Coronary artery (tissue), 2 donors: ENCODE data around the gene STXBP1.

ENCODE experiments used
- DNase-seq: peaks from one replicate; pipeline ENCODE4 v3.0.0-alpha.2; 2017; ENCODE audit warnings: low spot score
- H3K27ac ChIP-seq, 2 donors: fragments of 200-600 bp; sonication (generic); one replicate each; pipeline ENCODE4 v1.5.1; 2016 to 2019
- H3K4me3 ChIP-seq: fragments of 200-600 bp; sonication (generic); 2 replicates; pipeline ENCODE4 v1.5.1; 2016; ENCODE audit warnings: mild to moderate bottlenecking, moderate library complexity
- TF ChIP-seq, protein P1 (sequence below): fragments of 200-600 bp; sonication (generic); IDR thresholded peaks from one replicate; pipeline ENCODE4 v1.5.1; 2019; ENCODE audit warnings: antibody characterized with exemption

STXBP1 gene

DNA sequence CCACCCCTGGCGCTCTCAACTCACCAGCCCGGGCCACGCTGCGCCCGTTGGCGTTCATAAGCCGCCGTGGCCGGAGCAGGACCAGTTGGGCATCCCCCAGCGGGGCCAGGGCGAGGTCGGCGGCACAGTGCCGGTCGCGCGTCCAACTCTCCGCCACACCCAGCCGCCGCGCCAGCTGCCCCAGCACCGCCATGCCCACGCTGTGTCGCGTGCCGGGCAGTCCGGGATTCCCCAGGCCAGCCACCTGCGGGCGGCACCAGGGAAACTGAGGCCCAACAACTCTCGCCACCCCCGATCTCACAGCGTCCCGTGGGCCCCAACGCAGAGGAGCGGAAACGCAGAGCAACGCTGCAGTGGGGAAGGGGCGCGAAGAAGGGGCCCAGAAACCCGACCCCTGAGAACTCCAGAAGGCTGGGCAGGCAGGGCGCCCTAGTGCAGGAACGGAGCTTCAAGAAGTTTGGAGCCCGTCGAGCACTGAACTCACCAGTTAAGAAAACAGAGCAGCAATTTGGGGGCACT, 102.9 kb downstream of the STXBP1 start:
- TF ChIP-seq, protein P1, sequence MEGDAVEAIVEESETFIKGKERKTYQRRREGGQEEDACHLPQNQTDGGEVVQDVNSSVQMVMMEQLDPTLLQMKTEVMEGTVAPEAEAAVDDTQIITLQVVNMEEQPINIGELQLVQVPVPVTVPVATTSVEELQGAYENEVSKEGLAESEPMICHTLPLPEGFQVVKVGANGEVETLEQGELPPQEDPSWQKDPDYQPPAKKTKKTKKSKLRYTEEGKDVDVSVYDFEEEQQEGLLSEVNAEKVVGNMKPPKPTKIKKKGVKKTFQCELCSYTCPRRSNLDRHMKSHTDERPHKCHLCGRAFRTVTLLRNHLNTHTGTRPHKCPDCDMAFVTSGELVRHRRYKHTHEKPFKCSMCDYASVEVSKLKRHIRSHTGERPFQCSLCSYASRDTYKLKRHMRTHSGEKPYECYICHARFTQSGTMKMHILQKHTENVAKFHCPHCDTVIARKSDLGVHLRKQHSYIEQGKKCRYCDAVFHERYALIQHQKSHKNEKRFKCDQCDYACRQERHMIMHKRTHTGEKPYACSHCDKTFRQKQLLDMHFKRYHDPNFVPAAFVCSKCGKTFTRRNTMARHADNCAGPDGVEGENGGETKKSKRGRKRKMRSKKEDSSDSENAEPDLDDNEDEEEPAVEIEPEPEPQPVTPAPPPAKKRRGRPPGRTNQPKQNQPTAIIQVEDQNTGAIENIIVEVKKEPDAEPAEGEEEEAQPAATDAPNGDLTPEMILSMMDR = no peak
- peak overlapping the region; percentile 96 for H3K4me3 ChIP-seq
- peak overlapping the region; percentile 73 to 75 for H3K27ac ChIP-seq
- no peak for DNase-seq

GRCh38 chr9:127715470-127716337, 103.6 kb downstream of the STXBP1 start, which contains the start of the genes PTRH1 and TTC16:
Gene PTRH1, minus strand, starts transcription at chr9:127715663. Its CDS starts 24 bp downstream, at chr9:127715639.
Gene TTC16, plus strand, starts transcription at chr9:127716079. Its CDS starts 67 bp downstream, at chr9:127716146.
- peak within 1 kb of the TSS; percentile 73 to 75 for H3K27ac ChIP-seq
- peak; percentile 98 for DNase-seq
- peak within 1 kb of the TSS; percentile 96 for H3K4me3 ChIP-seq
- TF ChIP-seq, protein P1 = no peak

- TF ChIP-seq, protein P1 = no peak
- Histone ChIP-seq H3K4me3 (peak overlapping the region; percentile 96), H3K27ac (peak overlapping the region; percentile 73 to 75)
These were observed 104.3 kb downstream of the STXBP1 start for GRCh38 chr9:127716412-127716811.

GRCh38 chr9:127717766-127718165, 105.7 kb downstream of the STXBP1 start:
- Histone ChIP-seq H3K4me3 (no peak overlapping the region), H3K27ac (no peak overlapping the region)
- TF ChIP-seq, protein P1 = no peak
- no peak for DNase-seq

More at GRCh38 chr9:127716412-127716811, 104.3 kb downstream of the STXBP1 start:
- no peak for DNase-seq

- DNase-seq = no peak
- TF ChIP-seq, protein P1 = no peak
- H3K27ac ChIP-seq = no peak overlapping the region
- no peak overlapping the region for H3K4me3 ChIP-seq
These were observed 108.2 kb downstream of the STXBP1 start for GRCh38 chr9:127720031-127720864.

- Histone ChIP-seq H3K4me3 (no peak overlapping the region), H3K27ac (no peak overlapping the region)
- DNase-seq = no peak
- TF ChIP-seq, protein P1 = no peak
These were observed 108.8 kb downstream of the STXBP1 start for GRCh38 chr9:127720865-127721227.
